ENCODE data around the gene UTS2R.

GRCh38 chr17:82394278-82394677 lies 22.7 kb downstream of the UTS2R start:
- TF ChIP-seq MXI1 (conservative IDR thresholded peaks at IDR 0.05; ENCODE audit: poor library complexity, severe bottlenecking) (no peak), RAD21 (conservative IDR thresholded peaks at IDR 0.05) (no peak), CTCF (IDR thresholded peaks at IDR 0.05; ENCODE audit: poor library complexity, severe bottlenecking) (no peak), POLR2AphosphoS5 (IDR thresholded peaks at IDR 0.05) (no peak), EZH2 (IDR thresholded peaks at IDR 0.05; ENCODE audit: borderline replicate concordance, insufficient read depth, low read length, poor library complexity, severe bottlenecking) (no peak), EP300 (conservative IDR thresholded peaks at IDR 0.05; ENCODE audit: poor library complexity, severe bottlenecking) (no peak), REST (IDR thresholded peaks at IDR 0.05; ENCODE audit: borderline replicate concordance) (no peak)
